SK-N-SH (cell line): ENCODE results near the gene KCNH8. TPM values are rescaled to one million over a fixed set of nuclear protein-coding genes. Genes with fewer than 3 reads are reported as not detected.

ENCODE experiments used
- CTCF ChIA-PET: fragments of 300-600, 350-600 bp; formaldehyde crosslinking; extraction: SDS; loops from one replicate; lab custom pipeline; 2021; lab: Yijun Ruan, JAX
- POLR2A ChIA-PET: fragments of 350-600 bp; sonication (Branson Sonifier 250); formaldehyde crosslinking; extraction: SDS; loops from one replicate; lab custom pipeline; 2020; ENCODE audit warnings: antibody characterized with exemption, inconsistent platforms; lab: Yijun Ruan, JAX
- DNase-seq: peaks from one replicate; pipeline ENCODE4 v3.0.0; 2012
- H2AFZ ChIP-seq: fragments of 200-600 bp; sonication (generic); 2 replicates; pipeline ENCODE4 v1.8.1; 2016; ENCODE audit warnings: antibody characterized with exemption, mild to moderate bottlenecking, low read depth
- H3F3A ChIP-seq: fragments of 200-600 bp; sonication (generic); replicated peaks from 2 replicates; pipeline ENCODE3; 2016; ENCODE audit warnings: antibody characterized with exemption, mild to moderate bottlenecking; ENCODE audit not compliant: insufficient read depth
- H3K27ac ChIP-seq, 2 experiments: fragments of 200-500 bp in 1 of 2; fragments of 200-600 bp in 1 of 2; sonication (Bioruptor generic) in 1 of 2; sonication (generic), shearing (Covaris generic) in 1 of 2; 2 replicates each; pipeline versions ENCODE4 v1.5.1 to v1.6.1; 2014 to 2016; ENCODE audit warnings: low read depth in 2 of 2, inconsistent platforms in 1 of 2, low read length in 1 of 2, mild to moderate bottlenecking in 1 of 2, mixed read lengths in 1 of 2
- H3K27me3 ChIP-seq: fragments of 200-600 bp; sonication (generic), shearing (Covaris generic); 2 replicates; pipeline ENCODE4 v1.6.1; 2016; ENCODE audit warnings: mixed run types; ENCODE audit not compliant: insufficient read depth
- H3K36me3 ChIP-seq, 2 experiments: fragments of 200-500 bp in 1 of 2; fragments of 200-600 bp in 1 of 2; sonication (Bioruptor generic) in 1 of 2; sonication (generic) in 1 of 2; replicated peaks in 1 of 2; 2 replicates each; pipeline versions ENCODE3 to v1.5.1; 2014 to 2016; ENCODE audit warnings: low read length in 1 of 2, mild to moderate bottlenecking in 1 of 2; ENCODE audit not compliant: insufficient read depth in 2 of 2, control insufficient read depth in 1 of 2
- H3K4me1 ChIP-seq, 2 experiments: fragments of 200-500 bp in 1 of 2; fragments of 200-600 bp in 1 of 2; sonication (Bioruptor generic) in 1 of 2; sonication (generic), shearing (Covaris generic) in 1 of 2; 2 replicates each; pipeline versions ENCODE4 v1.5.1 to v1.6.1; 2014 to 2016; ENCODE audit warnings: low read depth in 1 of 2, low read length in 1 of 2, mixed run types in 1 of 2; ENCODE audit not compliant: insufficient read depth in 2 of 2, control insufficient read depth in 1 of 2
- H3K4me2 ChIP-seq: fragments of 200-600 bp; sonication (generic), shearing (Covaris generic); 2 replicates; pipeline ENCODE4 v1.6.1; 2017; ENCODE audit warnings: mixed run types
- H3K4me3 ChIP-seq, 2 experiments: fragments of 200-500 bp in 1 of 2; fragments of 200-600 bp in 1 of 2; sonication (Bioruptor generic) in 1 of 2; sonication (generic), shearing (Covaris generic) in 1 of 2; 2 replicates each; pipeline versions ENCODE4 v1.5.1 to v1.8.1; 2014 to 2016; ENCODE audit warnings: low read depth in 2 of 2, inconsistent platforms in 1 of 2, low read length in 1 of 2, mild to moderate bottlenecking in 1 of 2, mixed read lengths in 1 of 2, moderate library complexity in 1 of 2
- H3K79me2 ChIP-seq: fragments of 200-600 bp; sonication (generic); 2 replicates; pipeline ENCODE4 v1.8.1; 2017; ENCODE audit warnings: mild to moderate bottlenecking; ENCODE audit not compliant: insufficient read depth
- H3K9ac ChIP-seq: fragments of 200-600 bp; sonication (generic); 2 replicates; pipeline ENCODE4 v1.6.1; 2017; ENCODE audit warnings: mixed run types
- H3K9me2 ChIP-seq: fragments of 200-600 bp; sonication (generic); 2 replicates; pipeline ENCODE4 v1.6.1; 2017; ENCODE audit warnings: mixed run types
- H3K9me3 ChIP-seq: fragments of 200-600 bp; sonication (generic); 2 replicates; pipeline ENCODE4 v1.6.1; 2017; ENCODE audit warnings: mixed run types, mild to moderate bottlenecking, moderate library complexity
- H4K20me1 ChIP-seq: fragments of 200-600 bp; sonication (generic); 2 replicates; pipeline ENCODE4 v1.6.1; 2017; ENCODE audit warnings: mild to moderate bottlenecking, mixed run types; ENCODE audit not compliant: insufficient read depth
- CHD2 ChIP-seq: fragments of 150-350 bp; IDR thresholded peaks from 2 replicates; pipeline ENCODE4 v1.6.1; 2018; ENCODE audit warnings: low read length; ENCODE audit not compliant: partially characterized antibody
- EP300 ChIP-seq, 2 experiments: IDR thresholded peaks; 2 replicates each; pipeline versions ENCODE4 v1.4.0 to v1.6.1; 2012; ENCODE audit warnings: borderline replicate concordance in 1 of 2, low read depth in 1 of 2, low read length in 1 of 2
- FOXJ3 ChIP-seq: sonication (generic); formaldehyde crosslinking; IDR thresholded peaks from 2 replicates; pipeline ENCODE4 v1.5.1; 2020; ENCODE audit warnings: mild to moderate bottlenecking, missing genetic modification reagents
- FOXM1 ChIP-seq: IDR thresholded peaks from 2 replicates; pipeline ENCODE4 v1.4.0; 2012; ENCODE audit warnings: low read depth, mild to moderate bottlenecking
- IRF3 ChIP-seq: fragments of 150-350 bp; IDR thresholded peaks from 2 replicates; pipeline ENCODE4 v1.6.1; 2016; ENCODE audit warnings: mild to moderate bottlenecking, low read depth, low read length
- JUND ChIP-seq: IDR thresholded peaks from 2 replicates; pipeline ENCODE4 v1.4.0; 2012
- MAX ChIP-seq: IDR thresholded peaks from 2 replicates; pipeline ENCODE4 v1.4.0; 2012; ENCODE audit warnings: low read depth
- MEF2A ChIP-seq: IDR thresholded peaks from 2 replicates; pipeline ENCODE4 v1.4.0; 2012; ENCODE audit warnings: low read depth, borderline replicate concordance
- MXI1 ChIP-seq: IDR thresholded peaks from 2 replicates; pipeline ENCODE4 v1.6.1; 2012; ENCODE audit warnings: mild to moderate bottlenecking, low read depth, low read length, improper control_type of control experiment
- NFIC ChIP-seq: IDR thresholded peaks from 2 replicates; pipeline ENCODE4 v1.4.0; 2012; ENCODE audit warnings: borderline replicate concordance
- PBX3 ChIP-seq: IDR thresholded peaks from 2 replicates; pipeline ENCODE4; 2012
- RAD21 ChIP-seq: IDR thresholded peaks from 2 replicates; pipeline ENCODE4 v1.6.1; 2012; ENCODE audit warnings: mild to moderate bottlenecking, low read length
- SIN3A ChIP-seq: IDR thresholded peaks from 2 replicates; pipeline ENCODE4 v1.6.1; 2012; ENCODE audit warnings: low read depth, mild to moderate bottlenecking, low read length, moderate library complexity, borderline replicate concordance
- USF1 ChIP-seq: IDR thresholded peaks from 2 replicates; pipeline ENCODE4 v1.4.0; 2012; ENCODE audit warnings: low read depth, borderline replicate concordance
- USF2 ChIP-seq: fragments of 150-350 bp; IDR thresholded peaks from 2 replicates; pipeline ENCODE4 v1.6.1; 2017; ENCODE audit warnings: antibody characterized with exemption, low read length, low read depth, borderline replicate concordance
- YY1 ChIP-seq: IDR thresholded peaks from 2 replicates; pipeline ENCODE4 v1.4.0; 2012; ENCODE audit warnings: low read depth, mild to moderate bottlenecking
- WGBS: methylation state at CpG from one replicate; pipeline ENCODE4 v1.1.6; 2017; ENCODE audit warnings: low lambda C conversion rate; 5-methylcytosine and 5-hydroxymethylcytosine counted together
- polyA plus RNA-seq, 3 experiments: library from polyadenylated mRNA; depleted of rRNA; stranded (reverse); fragments of >200 nt; gene quantifications; 2 replicates each; pipeline ENCODE4 v1.2.3, GENCODE V29; 2012

KCNH8 gene
- polyA plus RNA-seq, 1 of the 3 experiments (the other 2 are of a cell fraction), result 0.05 TPM

- TF ChIP-seq USF1 (no peak), YY1 (no peak), SIN3A (no peak), FOXJ3 (CRISPR knock-in tag) (no peak), MXI1 (no peak), MEF2A (no peak), IRF3 (no peak), NFIC (no peak), EP300 (IDR thresholded peaks at IDR 0.05; ENCODE audit: borderline replicate concordance in 1 of 2, low read depth in 1 of 2, low read length in 1 of 2) (no peak)
These were observed 23.5 kb downstream of the KCNH8 start (continued) for GRCh38 chr3:19171794-19172193.

GRCh38 chr3:19173945-19174344 is 25.6 kb downstream of the KCNH8 start:
- Histone ChIP-seq H3K9me3 (no peaks in the 10 kb centered on the region), H3K36me3 (no peaks in the 10 kb centered on the region), H3K4me2 (no peak overlapping the region), H2AFZ (no peak overlapping the region), H3K27ac (no peak overlapping the region), H3K9me2 (no peaks in the 10 kb centered on the region), H3K79me2 (no peaks in the 10 kb centered on the region), H3K4me3 (no peak overlapping the region), H3F3A (no peaks in the 10 kb centered on the region), H4K20me1 (no peaks in the 10 kb centered on the region), H3K9ac (no peak overlapping the region), H3K27me3 (no peaks in the 10 kb centered on the region), H3K4me1 (no peaks in the 10 kb centered on the region; a peak in 1 of 4 replicates)
- CTCF ChIA-PET, result interaction anchor here (0.9 to 1.3 kb wide), 2 partner anchors 17 to 24 kb away, joined by 3 to 4 read pairs; no protein-coding TSS in a partner anchor
- DNase-seq, result peak; percentile 15
- 54% methylated on average over 1 of the region's 1 CpG for WGBS
- TF ChIP-seq FOXM1, result no peak
- no peak for TF ChIP-seq MXI1
- TF ChIP-seq IRF3, result no peak
- no peak for TF ChIP-seq USF2
- no peak for TF ChIP-seq CHD2
- no peak for TF ChIP-seq JUND
- TF ChIP-seq MAX, result no peak
- no peak for TF ChIP-seq EP300 (IDR thresholded peaks at IDR 0.05; ENCODE audit: borderline replicate concordance in 1 of 2, low read depth in 1 of 2, low read length in 1 of 2)
- no peak for TF ChIP-seq PBX3
- TF ChIP-seq RAD21, result no peak
- POLR2A ChIA-PET, result no interaction called here
